GM21619 (cell line): Measurements from ENCODE around the gene PTGIS.

Experiments
- ATAC-seq: cut with Tn5 transposase; IDR thresholded peaks from one replicate; pipeline ENCODE4 v1.9.1; 2021; ENCODE audit not compliant: unreplicated experiment

PTGIS gene

GRCh38 chr20:49532285-49532946 lies 35.5 kb downstream of the PTGIS start:
- no peak for ATAC-seq

- no peak for ATAC-seq
Measured at GRCh38 chr20:49529470-49529869, 38.5 kb downstream of the PTGIS start.

GRCh38 chr20:49526568-49526967 lies 41.4 kb downstream of the PTGIS start:
- no peak for ATAC-seq

GRCh38 chr20:49526056-49526455 lies 41.9 kb downstream of the PTGIS start:
- no peak for ATAC-seq

- no peak for ATAC-seq
Measured at GRCh38 chr20:49523767-49524360, 44.1 kb downstream of the PTGIS start.

- no peak for ATAC-seq
Measured at GRCh38 chr20:49521356-49521755, 46.6 kb downstream of the PTGIS start.

- ATAC-seq: no peak
Measured at GRCh38 chr20:49519777-49520359, 48.1 kb downstream of the PTGIS start.

- no peak for ATAC-seq
Measured at GRCh38 chr20:49519212-49519712, 48.7 kb downstream of the PTGIS start.

- ATAC-seq: no peak
Measured at GRCh38 chr20:49518576-49518975, 49.4 kb downstream of the PTGIS start.

- no peak for ATAC-seq
Measured at GRCh38 chr20:49517805-49518100, 50.2 kb downstream of the PTGIS start.

- no peak for ATAC-seq
Measured at GRCh38 chr20:49516916-49517804, 50.8 kb downstream of the PTGIS start.

GRCh38 chr20:49515586-49515985 lies 52.4 kb downstream of the PTGIS start:
- no peak for ATAC-seq

- no peak for ATAC-seq
Measured at GRCh38 chr20:49513517-49513916, 54.4 kb downstream of the PTGIS start.

- ATAC-seq: no peak
Measured at GRCh38 chr20:49513009-49513408, 54.9 kb downstream of the PTGIS start.

- no peak for ATAC-seq
Measured at GRCh38 chr20:49511788-49512525, 56.0 kb downstream of the PTGIS start.

GRCh38 chr20:49510562-49511122 lies 57.3 kb downstream of the PTGIS start:
- ATAC-seq: no peak

GRCh38 chr20:49508435-49509199 lies 59.3 kb downstream of the PTGIS start:
- no peak for ATAC-seq

- no peak for ATAC-seq
Measured at GRCh38 chr20:49507741-49508434, 60.0 kb downstream of the PTGIS start.

GRCh38 chr20:49505518-49505917 lies 62.4 kb downstream of the PTGIS start:
- ATAC-seq: no peak
